NCI-H1417 (cell line): ENCODE measurements around the gene ABCA1.
"Not testable (repeated sequence)": the region's sequence is repeated elsewhere in the genome, so short reads cannot be mapped to it uniquely, and the experiment has no call there.

Source experiments
- DNase-seq, 3 experiments: peaks; one replicate each; lab custom pipeline; 2025; lab: John Stamatoyannopoulos, UW

The ABCA1 gene

GRCh38 chr9:104795857-104796256 lies 132.1 kb downstream of the ABCA1 start:
- DNase-seq, result peak in 2 of 3 experiments; percentile 41 to 66

GRCh38 chr9:104795082-104795481 lies 132.9 kb downstream of the ABCA1 start:
- DNase-seq, result no peak

- no peak for DNase-seq
Observed at GRCh38 chr9:104794070-104794469, 133.9 kb downstream of the ABCA1 start.

- no peak for DNase-seq
Observed at GRCh38 chr9:104788251-104788650, 139.7 kb downstream of the ABCA1 start.

GRCh38 chr9:104787306-104788015 lies 140.5 kb downstream of the ABCA1 start:
- DNase-seq, result no peak

GRCh38 chr9:104786293-104786692 lies 141.7 kb downstream of the ABCA1 start:
- DNase-seq, result no peak

- DNase-seq, result no peak
Observed at GRCh38 chr9:104784098-104784497, 143.9 kb downstream of the ABCA1 start.

GRCh38 chr9:104783588-104783987 lies 144.4 kb downstream of the ABCA1 start:
- no peak for DNase-seq

- DNase-seq, result peak in 1 of 3 experiments; percentile 65
Observed at GRCh38 chr9:104780796-104781395, 147.1 kb downstream of the ABCA1 start.

GRCh38 chr9:104779946-104780535 lies 147.9 kb downstream of the ABCA1 start:
- no peak for DNase-seq

- DNase-seq, result peak in 1 of 3 experiments; percentile 55
Observed at GRCh38 chr9:104779334-104779733, 148.6 kb downstream of the ABCA1 start.

GRCh38 chr9:104778802-104779201 lies 149.2 kb downstream of the ABCA1 start:
- no peak for DNase-seq

- DNase-seq, result no peak
Observed at GRCh38 chr9:104776797-104777196, 151.2 kb downstream of the ABCA1 start.

- no peak for DNase-seq
Observed at GRCh38 chr9:104775976-104776375, 152.0 kb downstream of the ABCA1 start.

- DNase-seq, result no peak
Observed at GRCh38 chr9:104775574-104775936, 152.4 kb downstream of the ABCA1 start.

GRCh38 chr9:104774831-104775573 lies 153.0 kb downstream of the ABCA1 start:
- no peak for DNase-seq

- DNase-seq, result no peak
Observed at GRCh38 chr9:104774132-104774531, 153.8 kb downstream of the ABCA1 start.

- no peak for DNase-seq
Observed at GRCh38 chr9:104772714-104773510, 155.0 kb downstream of the ABCA1 start.

- DNase-seq, result no peak
Observed at GRCh38 chr9:104769655-104770054, 158.3 kb downstream of the ABCA1 start.

GRCh38 chr9:104769029-104769428 lies 158.9 kb downstream of the ABCA1 start:
- DNase-seq, result not testable (repeated sequence)

- DNase-seq, result peak in 1 of 3 experiments; percentile 33
Observed at GRCh38 chr9:104767507-104767906, 160.4 kb downstream of the ABCA1 start.

GRCh38 chr9:104766025-104766424 lies 161.9 kb downstream of the ABCA1 start:
- no peak for DNase-seq
